DMS79 (cell line): ENCODE data around the gene SKIL.
A peak's percentile ranks its signal among the peaks of the same experiment; 100 is the strongest.

Experiments used
- DNase-seq: peaks from one replicate; lab custom pipeline; 2025; lab: John Stamatoyannopoulos, UW

SKIL gene

GRCh38 chr3:170350515-170351413 is 6.8 kb upstream of the SKIL start:
- DNase-seq, result no peak

- DNase-seq, result no peak
Measured at GRCh38 chr3:170352936-170353335, 4.6 kb upstream of the SKIL start.

- DNase-seq, result no peak
Measured at GRCh38 chr3:170353485-170353884, 4.0 kb upstream of the SKIL start.

GRCh38 chr3:170354760-170355159 is 2.8 kb upstream of the SKIL start:
- no peak for DNase-seq

- DNase-seq, result peak; percentile 24
Measured at GRCh38 chr3:170355738-170356595, 1.5 kb upstream of the SKIL start.

- peak; percentile 52 for DNase-seq
Measured at GRCh38 chr3:170356596-170357175, 829 bp upstream of the SKIL start.

- peak; percentile 30 for DNase-seq
Measured at GRCh38 chr3:170358042-170359010, 811 bp downstream of the SKIL start.

GRCh38 chr3:170359178-170359704 is 1.7 kb downstream of the SKIL start:
- no peak for DNase-seq

- no peak for DNase-seq
Measured at GRCh38 chr3:170360466-170360865, 3.0 kb downstream of the SKIL start.

- DNase-seq, result no peak
Measured at GRCh38 chr3:170360916-170361315, 3.4 kb downstream of the SKIL start.

GRCh38 chr3:170361711-170362110 is 4.2 kb downstream of the SKIL start:
- no peak for DNase-seq

GRCh38 chr3:170363471-170363994 is 6.0 kb downstream of the SKIL start:
- no peak for DNase-seq

GRCh38 chr3:170364965-170365364 is 7.5 kb downstream of the SKIL start:
- no peak for DNase-seq

- no peak for DNase-seq
Measured at GRCh38 chr3:170367797-170368196, 10.3 kb downstream of the SKIL start.

- DNase-seq, result no peak
Measured at GRCh38 chr3:170368921-170369320, 11.4 kb downstream of the SKIL start.

- no peak for DNase-seq
Measured at GRCh38 chr3:170372190-170372879, 14.8 kb downstream of the SKIL start.

- no peak for DNase-seq
Measured at GRCh38 chr3:170383567-170383966, 26.1 kb downstream of the SKIL start.

- DNase-seq, result no peak
Measured at GRCh38 chr3:170386468-170386867, 29.0 kb downstream of the SKIL start.

GRCh38 chr3:170387950-170388349 is 30.4 kb downstream of the SKIL start:
- DNase-seq, result no peak

- no peak for DNase-seq
Measured at GRCh38 chr3:170391108-170391507, 33.6 kb downstream of the SKIL start.
